ENCODE data around the gene CXCL3.

The CXCL3 gene

GRCh38 chr4:74016068-74016467 is 22.4 kb downstream of the CXCL3 start:
- in situ Hi-C loops (cut with MboI; ENCODE audit: low sequenced_read_pairs) = no loop called here

- in situ Hi-C loops (cut with MboI; ENCODE audit: low sequenced_read_pairs) = no loop called here
Measured at GRCh38 chr4:74015126-74015780, 23.2 kb downstream of the CXCL3 start.

- in situ Hi-C loops (cut with MboI; ENCODE audit: low sequenced_read_pairs) = no loop called here
Measured at GRCh38 chr4:74014332-74014731, 24.2 kb downstream of the CXCL3 start.

- in situ Hi-C loops (cut with MboI; ENCODE audit: low sequenced_read_pairs) = no loop called here
Measured at GRCh38 chr4:74013264-74013663, 25.2 kb downstream of the CXCL3 start.

GRCh38 chr4:74012130-74012529 is 26.4 kb downstream of the CXCL3 start:
- in situ Hi-C loops (cut with MboI; ENCODE audit: low sequenced_read_pairs) = no loop called here

- in situ Hi-C loops (cut with MboI; ENCODE audit: low sequenced_read_pairs) = no loop called here
Measured at GRCh38 chr4:74009307-74009706, 29.2 kb downstream of the CXCL3 start.

- in situ Hi-C loops (cut with MboI; ENCODE audit: low sequenced_read_pairs) = no loop called here
Measured at GRCh38 chr4:74006009-74006476, 32.4 kb downstream of the CXCL3 start.

- in situ Hi-C loops (cut with MboI; ENCODE audit: low sequenced_read_pairs) = no loop called here
Measured at GRCh38 chr4:74005528-74005927, 33.0 kb downstream of the CXCL3 start.

GRCh38 chr4:74004668-74005067 is 33.8 kb downstream of the CXCL3 start:
- in situ Hi-C loops (cut with MboI; ENCODE audit: low sequenced_read_pairs) = no loop called here

- in situ Hi-C loops (cut with MboI; ENCODE audit: low sequenced_read_pairs) = no loop called here
Measured at GRCh38 chr4:74000301-74000700, 38.2 kb downstream of the CXCL3 start.

GRCh38 chr4:73998040-73999011 is 40.2 kb downstream of the CXCL3 start, which contains the start of gene CXCL5:
CXCL5 (minus strand) TSS chr4:73998677; CDS start chr4:73998581, 96 bp downstream.
- in situ Hi-C loops (cut with MboI; ENCODE audit: low sequenced_read_pairs) = no loop called here

- in situ Hi-C loops (cut with MboI; ENCODE audit: low sequenced_read_pairs) = no loop called here
Measured at GRCh38 chr4:73992050-73992449, 46.4 kb downstream of the CXCL3 start.

- in situ Hi-C loops (cut with MboI; ENCODE audit: low sequenced_read_pairs) = no loop called here
Measured at GRCh38 chr4:73991742-73992000, 46.8 kb downstream of the CXCL3 start.

- in situ Hi-C loops (cut with MboI; ENCODE audit: low sequenced_read_pairs) = no loop called here
Measured at GRCh38 chr4:73990988-73991741, 47.3 kb downstream of the CXCL3 start.

GRCh38 chr4:73989928-73990327 is 48.6 kb downstream of the CXCL3 start:
- in situ Hi-C loops (cut with MboI; ENCODE audit: low sequenced_read_pairs) = no loop called here

GRCh38 chr4:73989031-73989430 is 49.5 kb downstream of the CXCL3 start:
- in situ Hi-C loops (cut with MboI; ENCODE audit: low sequenced_read_pairs) = no loop called here

- in situ Hi-C loops (cut with MboI; ENCODE audit: low sequenced_read_pairs) = no loop called here
Measured at GRCh38 chr4:73988061-73988460, 50.4 kb downstream of the CXCL3 start, which contains the start of gene PPBP. PPBP (minus strand) TSS chr4:73988190; CDS start chr4:73988103, 87 bp downstream.
